ENCODE results near the gene WDR18.

The WDR18 gene

GRCh38 chr19:1042689-1043511, 58.8 kb downstream of the WDR18 start:
- no peak for TF ChIP-seq SIN3A (IDR thresholded peaks at IDR 0.05; ENCODE audit: borderline replicate concordance, insufficient read depth, low read length)
- TF ChIP-seq TAF1 (IDR thresholded peaks at IDR 0.05; ENCODE audit: borderline replicate concordance, insufficient read depth, low read length), result no peak
- no peak for TF ChIP-seq POLR2AphosphoS5 (IDR thresholded peaks at IDR 0.05; ENCODE audit: low read depth, low read length)
- no peak for TF ChIP-seq REST (IDR thresholded peaks at IDR 0.05; ENCODE audit: insufficient read depth in 1 of 2, low read depth in 2 of 2, low read length in 2 of 2)
- TF ChIP-seq FOXP2 (optimal IDR thresholded peaks at IDR 0.05; ENCODE audit: borderline replicate concordance, extremely low read depth, extremely low read length, insufficient read depth), result no peak
